PFSK-1 (cell line): ENCODE results near the gene PTCH2.

ENCODE experiments used
- FOXP2 ChIP-seq: optimal IDR thresholded peaks from 2 replicates; pipeline ENCODE3; 2011; ENCODE audit warnings: borderline replicate concordance, control low read depth, inconsistent platforms; ENCODE audit not compliant: insufficient read depth; ENCODE audit errors: extremely low read length, extremely low read depth
- POLR2AphosphoS5 ChIP-seq: IDR thresholded peaks from 2 replicates; pipeline ENCODE4 v1.6.1; 2012; ENCODE audit warnings: low read depth, mild to moderate bottlenecking, control low read depth, low read length, moderate library complexity
- REST ChIP-seq, 2 experiments: IDR thresholded peaks; 2 replicates each; pipeline versions ENCODE4 v1.6.1 to v1.8.0; 2011 to 2012; ENCODE audit warnings: low read depth in 2 of 2, low read length in 2 of 2, control low read depth in 1 of 2, inconsistent platforms in 1 of 2, mild to moderate bottlenecking in 1 of 2, moderate library complexity in 1 of 2; ENCODE audit not compliant: insufficient read depth in 1 of 2
- SIN3A ChIP-seq: IDR thresholded peaks from 2 replicates; pipeline ENCODE4 v1.6.1; 2012; ENCODE audit warnings: mild to moderate bottlenecking, low read length, moderate library complexity, borderline replicate concordance; ENCODE audit not compliant: insufficient read depth
- TAF1 ChIP-seq: IDR thresholded peaks from 2 replicates; pipeline ENCODE4 v1.6.1; 2012; ENCODE audit warnings: low read length, control low read depth, borderline replicate concordance; ENCODE audit not compliant: insufficient read depth

PTCH2 gene

GRCh38 chr1:44827197-44828002 lies 15.7 kb downstream of the PTCH2 start:
- TF ChIP-seq REST (IDR thresholded peaks at IDR 0.05; ENCODE audit: insufficient read depth in 1 of 2, low read depth in 2 of 2, low read length in 2 of 2) (no peak), TAF1 (no peak), FOXP2 (no peak), POLR2AphosphoS5 (no peak), SIN3A (no peak)

- no peak for TF ChIP-seq POLR2AphosphoS5
Observed at GRCh38 chr1:44826375-44827196, 16.5 kb downstream of the PTCH2 start.

- TF ChIP-seq POLR2AphosphoS5, result no peak
- no peak for TF ChIP-seq TAF1
- TF ChIP-seq REST (IDR thresholded peaks at IDR 0.05; ENCODE audit: insufficient read depth in 1 of 2, low read depth in 2 of 2, low read length in 2 of 2), result no peak
Observed at GRCh38 chr1:44822981-44823451, 20.0 kb downstream of the PTCH2 start.

- no peak for TF ChIP-seq REST (IDR thresholded peaks at IDR 0.05; ENCODE audit: insufficient read depth in 1 of 2, low read depth in 2 of 2, low read length in 2 of 2)
- TF ChIP-seq SIN3A, result no peak
- no peak for TF ChIP-seq TAF1
- no peak for TF ChIP-seq FOXP2
- no peak for TF ChIP-seq POLR2AphosphoS5
Observed at GRCh38 chr1:44822131-44822701, 20.8 kb downstream of the PTCH2 start.

GRCh38 chr1:44821240-44821715 lies 21.8 kb downstream of the PTCH2 start:
- TF ChIP-seq SIN3A (no peak), POLR2AphosphoS5 (no peak), FOXP2 (no peak), REST (IDR thresholded peaks at IDR 0.05; ENCODE audit: insufficient read depth in 1 of 2, low read depth in 2 of 2, low read length in 2 of 2) (no peak), TAF1 (no peak)
